ENCODE measurements around the gene BCAT1.

DNA sequence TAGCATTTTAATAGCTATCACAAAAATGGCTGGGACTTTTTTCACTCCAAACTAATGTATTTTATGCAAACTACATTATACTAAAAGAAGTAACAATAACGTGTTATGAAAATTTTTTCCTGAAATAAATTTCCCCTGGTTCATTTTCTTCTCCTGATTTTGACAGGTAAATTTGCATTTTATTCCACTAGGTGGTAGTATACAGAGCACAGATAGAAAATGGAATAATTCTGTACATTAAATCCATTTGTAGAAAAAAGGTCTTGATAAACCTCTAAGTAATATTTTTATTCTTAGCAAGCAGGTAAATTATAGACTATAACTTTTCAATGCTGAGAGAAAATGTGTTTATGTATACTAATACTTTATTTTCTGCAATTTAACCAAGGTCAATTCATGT lies 96.5 kb downstream of the BCAT1 start:
- TF ChIP-seq, protein P1, sequence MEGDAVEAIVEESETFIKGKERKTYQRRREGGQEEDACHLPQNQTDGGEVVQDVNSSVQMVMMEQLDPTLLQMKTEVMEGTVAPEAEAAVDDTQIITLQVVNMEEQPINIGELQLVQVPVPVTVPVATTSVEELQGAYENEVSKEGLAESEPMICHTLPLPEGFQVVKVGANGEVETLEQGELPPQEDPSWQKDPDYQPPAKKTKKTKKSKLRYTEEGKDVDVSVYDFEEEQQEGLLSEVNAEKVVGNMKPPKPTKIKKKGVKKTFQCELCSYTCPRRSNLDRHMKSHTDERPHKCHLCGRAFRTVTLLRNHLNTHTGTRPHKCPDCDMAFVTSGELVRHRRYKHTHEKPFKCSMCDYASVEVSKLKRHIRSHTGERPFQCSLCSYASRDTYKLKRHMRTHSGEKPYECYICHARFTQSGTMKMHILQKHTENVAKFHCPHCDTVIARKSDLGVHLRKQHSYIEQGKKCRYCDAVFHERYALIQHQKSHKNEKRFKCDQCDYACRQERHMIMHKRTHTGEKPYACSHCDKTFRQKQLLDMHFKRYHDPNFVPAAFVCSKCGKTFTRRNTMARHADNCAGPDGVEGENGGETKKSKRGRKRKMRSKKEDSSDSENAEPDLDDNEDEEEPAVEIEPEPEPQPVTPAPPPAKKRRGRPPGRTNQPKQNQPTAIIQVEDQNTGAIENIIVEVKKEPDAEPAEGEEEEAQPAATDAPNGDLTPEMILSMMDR (conservative IDR thresholded peaks at IDR 0.05; ENCODE audit: low read depth in 2 of 2): peak in 1 of 2 experiments; percentile 48; a peak in 2 of 4 replicates
- TF ChIP-seq EZH2phosphoT487 (IDR thresholded peaks at IDR 0.05; ENCODE audit: unreplicated experiment): no peak
